Measurements from ENCODE around the gene AQP6.
A peak's percentile ranks its signal among the peaks of the same experiment; 100 is the strongest.

AQP6 gene

DNA sequence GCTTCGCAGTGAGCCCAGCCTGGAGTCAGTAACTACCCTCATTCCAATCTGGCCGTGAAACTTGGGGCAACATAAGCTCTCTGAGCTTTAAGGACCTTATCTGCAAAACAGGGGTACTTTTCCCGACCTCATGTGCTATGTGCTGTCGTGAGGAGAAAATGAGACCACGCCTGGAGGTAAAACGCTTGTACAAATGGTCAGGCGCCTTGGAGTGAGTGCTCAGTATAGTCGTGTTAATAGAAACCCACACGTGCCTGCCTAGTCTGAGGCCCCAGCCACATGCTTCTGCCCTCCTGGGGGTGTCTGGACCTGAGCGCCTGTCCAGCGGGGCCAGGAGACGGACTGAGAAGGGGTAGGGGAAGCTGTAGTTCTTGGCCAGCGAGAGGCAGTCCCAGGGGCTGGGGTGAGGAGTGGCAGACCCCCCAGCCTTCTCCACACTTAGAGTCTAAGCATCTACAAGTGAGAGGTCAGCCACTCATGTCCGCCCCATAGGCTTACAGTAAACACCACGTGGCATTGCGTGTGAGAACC, 6.2 kb upstream of the AQP6 start:
- TF ChIP-seq TOX (CRISPR knock-in tag; IDR thresholded peaks at IDR 0.05; ENCODE audit: borderline replicate concordance): no peak
- no peak for TF ChIP-seq CSDC2 (CRISPR knock-in tag; IDR thresholded peaks at IDR 0.05)
- no peak for TF ChIP-seq ZFP3 (CRISPR knock-in tag; IDR thresholded peaks at IDR 0.05)
- TF ChIP-seq, protein P1, sequence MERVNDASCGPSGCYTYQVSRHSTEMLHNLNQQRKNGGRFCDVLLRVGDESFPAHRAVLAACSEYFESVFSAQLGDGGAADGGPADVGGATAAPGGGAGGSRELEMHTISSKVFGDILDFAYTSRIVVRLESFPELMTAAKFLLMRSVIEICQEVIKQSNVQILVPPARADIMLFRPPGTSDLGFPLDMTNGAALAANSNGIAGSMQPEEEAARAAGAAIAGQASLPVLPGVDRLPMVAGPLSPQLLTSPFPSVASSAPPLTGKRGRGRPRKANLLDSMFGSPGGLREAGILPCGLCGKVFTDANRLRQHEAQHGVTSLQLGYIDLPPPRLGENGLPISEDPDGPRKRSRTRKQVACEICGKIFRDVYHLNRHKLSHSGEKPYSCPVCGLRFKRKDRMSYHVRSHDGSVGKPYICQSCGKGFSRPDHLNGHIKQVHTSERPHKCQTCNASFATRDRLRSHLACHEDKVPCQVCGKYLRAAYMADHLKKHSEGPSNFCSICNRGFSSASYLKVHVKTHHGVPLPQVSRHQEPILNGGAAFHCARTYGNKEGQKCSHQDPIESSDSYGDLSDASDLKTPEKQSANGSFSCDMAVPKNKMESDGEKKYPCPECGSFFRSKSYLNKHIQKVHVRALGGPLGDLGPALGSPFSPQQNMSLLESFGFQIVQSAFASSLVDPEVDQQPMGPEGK (CRISPR knock-in tag; IDR thresholded peaks at IDR 0.05; ENCODE audit: borderline replicate concordance): no peak
- no peak; the same call in 2 of the 3 replicates for ATAC-seq

DNA sequence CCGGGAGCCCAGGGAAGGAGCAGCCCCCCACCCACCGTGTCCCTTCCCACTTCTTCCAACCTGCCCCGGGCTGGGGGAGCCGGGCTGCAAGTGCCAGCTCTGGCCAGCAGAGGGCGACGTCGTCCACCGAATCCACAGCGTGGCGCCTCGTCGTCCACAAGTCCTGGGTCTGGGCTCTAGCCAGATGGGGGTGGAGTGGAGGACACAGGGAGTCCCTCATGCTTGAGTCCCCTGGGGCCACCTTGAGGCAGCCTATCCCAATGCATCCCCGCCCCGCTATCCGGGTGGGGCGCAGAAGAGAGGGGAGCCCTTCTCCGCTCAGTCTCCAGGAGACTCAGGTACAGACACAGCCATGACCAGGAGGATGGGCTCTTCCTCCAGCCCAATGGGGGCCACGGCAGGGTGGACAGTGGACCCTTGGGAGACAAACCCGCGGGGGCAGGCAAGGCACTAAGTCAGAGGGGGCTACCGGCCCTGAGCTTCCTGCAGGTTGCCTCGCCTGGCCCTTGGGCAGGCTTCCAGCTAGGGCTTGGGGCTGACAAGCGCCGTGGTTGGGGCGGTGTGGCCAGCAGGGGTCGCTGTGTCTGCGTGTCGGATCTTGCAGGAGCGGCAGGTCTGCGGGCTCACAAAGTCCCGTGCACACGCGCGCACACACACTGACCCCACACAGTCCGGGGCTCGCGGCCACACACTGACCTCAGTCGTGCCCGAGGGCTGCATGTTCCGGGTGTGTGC, 5.5 kb upstream of the AQP6 start:
- no peak for TF ChIP-seq TOX (CRISPR knock-in tag; IDR thresholded peaks at IDR 0.05; ENCODE audit: borderline replicate concordance)
- no peak for TF ChIP-seq ZNF565 (CRISPR knock-in tag; conservative IDR thresholded peaks at IDR 0.05; ENCODE audit: low read depth)
- no peak for TF ChIP-seq ZNF8 (CRISPR knock-in tag; IDR thresholded peaks at IDR 0.05)
- no peak for TF ChIP-seq TSHZ2 (CRISPR knock-in tag; IDR thresholded peaks at IDR 0.05)
- TF ChIP-seq ESRRG (CRISPR knock-in tag; IDR thresholded peaks at IDR 0.05): no peak
- TF ChIP-seq TCF4 (CRISPR knock-in tag; IDR thresholded peaks at IDR 0.05; ENCODE audit: borderline replicate concordance): no peak
- TF ChIP-seq BACH2 (CRISPR knock-in tag; IDR thresholded peaks at IDR 0.05; ENCODE audit: borderline replicate concordance): no peak
- TF ChIP-seq ZC3H10 (CRISPR knock-in tag; IDR thresholded peaks at IDR 0.05): no peak
- TF ChIP-seq, protein P1 (CRISPR knock-in tag; IDR thresholded peaks at IDR 0.05; ENCODE audit: borderline replicate concordance): no peak
- TF ChIP-seq CREB5 (CRISPR knock-in tag; IDR thresholded peaks at IDR 0.05; ENCODE audit: low read depth): no peak
- TF ChIP-seq GLIS3 (CRISPR knock-in tag; IDR thresholded peaks at IDR 0.05): no peak
- TF ChIP-seq ZNF70 (CRISPR knock-in tag; IDR thresholded peaks at IDR 0.05): no peak
- no peak for TF ChIP-seq CSDC2 (CRISPR knock-in tag; IDR thresholded peaks at IDR 0.05)
- no peak for TF ChIP-seq ISL1 (CRISPR knock-in tag; IDR thresholded peaks at IDR 0.05)
- no peak for TF ChIP-seq RARB (CRISPR knock-in tag; IDR thresholded peaks at IDR 0.05)
- TF ChIP-seq ARNTL (CRISPR knock-in tag; IDR thresholded peaks at IDR 0.05; ENCODE audit: borderline replicate concordance, low read depth): no peak
- TF ChIP-seq SNAI2 (CRISPR knock-in tag; IDR thresholded peaks at IDR 0.05): no peak
- ATAC-seq: peak; percentile 84

GRCh38 chr12:49967777-49968250, 4.9 kb upstream of the AQP6 start:
- no peak for ATAC-seq
- TF ChIP-seq ISL1 (CRISPR knock-in tag; IDR thresholded peaks at IDR 0.05) (no peak), ZNF8 (CRISPR knock-in tag; IDR thresholded peaks at IDR 0.05) (no peak), ESRRG (CRISPR knock-in tag; IDR thresholded peaks at IDR 0.05) (no peak), PPARA (CRISPR knock-in tag; IDR thresholded peaks at IDR 0.05; ENCODE audit: borderline replicate concordance) (no peak)

- no peak for ATAC-seq
- TF ChIP-seq PPARA (CRISPR knock-in tag; IDR thresholded peaks at IDR 0.05; ENCODE audit: borderline replicate concordance) (no peak), SNAI2 (CRISPR knock-in tag; IDR thresholded peaks at IDR 0.05) (no peak), ISL1 (CRISPR knock-in tag; IDR thresholded peaks at IDR 0.05) (no peak), ZC3H10 (CRISPR knock-in tag; IDR thresholded peaks at IDR 0.05) (no peak)
These were observed 4.3 kb upstream of the AQP6 start for GRCh38 chr12:49968471-49968870.
